ENCODE measurements around the gene DACH1. TPM values are rescaled to one million over a fixed set of nuclear protein-coding genes. Genes with fewer than 3 reads are reported as not detected.

The DACH1 gene
- total RNA-seq, 1 experiment from 2014 or later = not detected

- Histone ChIP-seq H2AFZ (ENCODE audit: low read depth, low read length, poor library complexity, severe bottlenecking) (no peak overlapping the region), H3K9me3 (ENCODE audit: control insufficient read depth in 1 of 2, insufficient read depth in 1 of 2, low read depth in 1 of 2, low read length in 2 of 2) (no peaks in the 10 kb centered on the region), H3K27ac (ENCODE audit: low read depth, low read length) (no peak overlapping the region), H3K27me3 (ENCODE audit: insufficient read depth, low read length) (no peaks in the 10 kb centered on the region), H3K4me1 (ENCODE audit: control insufficient read depth in 1 of 2, insufficient read depth in 2 of 2, low read length in 2 of 2) (no peaks in the 10 kb centered on the region), H3K9me2 (ENCODE audit: insufficient read depth) (no peaks in the 10 kb centered on the region), H3K79me2 (ENCODE audit: insufficient read depth, low read length) (no peaks in the 10 kb centered on the region), H3K9ac (ENCODE audit: low read length) (no peak overlapping the region), H3K36me3 (ENCODE audit: control insufficient read depth in 1 of 2, insufficient read depth in 2 of 2, low read length in 2 of 2) (no peaks in the 10 kb centered on the region), H3K4me3 (replicated peaks in 1 of 2; ENCODE audit: low read depth in 1 of 2, low read length in 2 of 2) (no peak overlapping the region), H4K20me1 (ENCODE audit: insufficient read depth) (no peaks in the 10 kb centered on the region), H3K4me2 (ENCODE audit: low read length) (no peak overlapping the region)
- ChIA-PET POLR2A (no interaction called here), CTCF (no interaction called here), RAD21 (ENCODE audit: low non-redundant PET in 1 of 2, low total read pairs in 2 of 2, uncharacterized antibody in 2 of 2, unreplicated experiment in 2 of 2) (no interaction called here)
- intact Hi-C loops (cut with micrococcal nuclease) = no loop called here
- DNase-seq (ENCODE audit: low read depth, low spot score) = no peak
- BruUV-seq (replicated peaks) = no TSS peak
- ATAC-seq = no peak
- TF ChIP-seq RAD21 (IDR thresholded peaks at IDR 0.05; ENCODE audit: low read depth) = no peak
- no peak for TF ChIP-seq SIN3A (IDR thresholded peaks at IDR 0.05; ENCODE audit: low read depth)
- TF ChIP-seq CTCF (IDR thresholded peaks at IDR 0.05 in 2 of 3, conservative IDR thresholded peaks at IDR 0.05 in 1 of 3; ENCODE audit: borderline replicate concordance in 1 of 3, insufficient read depth in 1 of 3, low read depth in 2 of 3, low read length in 2 of 3) = no peak
- no peak for TF ChIP-seq EZH2 (IDR thresholded peaks at IDR 0.05)
- TF ChIP-seq JUND (IDR thresholded peaks at IDR 0.05) = no peak
- TF ChIP-seq ATF3 (IDR thresholded peaks at IDR 0.05) = no peak
- TF ChIP-seq REST (IDR thresholded peaks at IDR 0.05; ENCODE audit: low read depth) = no peak
- no peak for TF ChIP-seq POLR2A (IDR thresholded peaks at IDR 0.05; ENCODE audit: borderline replicate concordance, extremely low read depth, insufficient read depth, insufficient read length)
- no peak for TF ChIP-seq ZNF274 (IDR thresholded peaks at IDR 0.05; ENCODE audit: low read depth, low read length)
Measured at GRCh38 chr13:71546881-71547280, 320.1 kb downstream of the DACH1 start.

All from HCT116 (cell line).